Mononuclear cell (primary cell): ENCODE measurements around the gene KNG1. TPM values are rescaled to one million over a fixed set of nuclear protein-coding genes. Genes with fewer than 3 reads are reported as not detected.

Experiments
- H3K27me3 ChIP-seq: 2 replicates; pipeline ENCODE4 v1.6.0; 2011; ENCODE audit warnings: low read length, control low read depth; ENCODE audit not compliant: insufficient read depth
- H3K4me1 ChIP-seq: 2 replicates; pipeline ENCODE4 v1.5.1; 2011; ENCODE audit warnings: mild to moderate bottlenecking, low read length, control low read depth; ENCODE audit not compliant: insufficient read depth
- H3K4me3 ChIP-seq: 2 replicates; pipeline ENCODE4 v1.5.1; 2011; ENCODE audit warnings: mild to moderate bottlenecking, low read length, moderate library complexity
- H3K9me3 ChIP-seq: 2 replicates; pipeline ENCODE4 v1.5.1; 2011; ENCODE audit warnings: low read depth, mild to moderate bottlenecking, control low read depth, low read length
- total RNA-seq: library from RNA; depleted of rRNA; stranded (reverse); fragments of >200 nt; gene quantifications from one replicate; pipeline ENCODE4 v1.2.3, GENCODE V29; 2012

Gene KNG1
- total RNA-seq, 1 donor, result 0.21 TPM

DNA sequence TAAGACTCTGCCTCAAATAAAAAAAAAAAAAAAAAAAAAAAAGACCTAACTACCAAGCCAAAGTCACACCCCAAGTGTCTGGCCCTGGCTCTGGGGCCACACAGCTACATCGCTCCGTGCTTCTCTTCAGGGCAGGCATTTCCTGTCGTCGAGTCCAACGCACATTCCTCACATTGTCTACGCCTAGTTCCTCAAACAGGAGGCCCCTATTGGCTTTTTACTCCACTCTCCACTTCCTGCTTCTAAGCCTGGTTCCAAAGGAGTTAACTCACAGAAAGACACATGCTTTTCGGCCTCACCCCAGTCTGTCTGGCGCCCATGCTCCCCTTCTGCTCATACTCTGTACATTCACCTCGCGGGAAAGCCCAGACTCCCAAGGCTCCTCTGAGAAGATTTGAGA is 28.8 kb downstream of the KNG1 start:
- no peaks in the 10 kb centered on the region for H3K4me1 ChIP-seq
- no peak overlapping the region for H3K4me3 ChIP-seq
- no peaks in the 10 kb centered on the region for H3K9me3 ChIP-seq
- H3K27me3 ChIP-seq, result no peaks in the 10 kb centered on the region

DNA sequence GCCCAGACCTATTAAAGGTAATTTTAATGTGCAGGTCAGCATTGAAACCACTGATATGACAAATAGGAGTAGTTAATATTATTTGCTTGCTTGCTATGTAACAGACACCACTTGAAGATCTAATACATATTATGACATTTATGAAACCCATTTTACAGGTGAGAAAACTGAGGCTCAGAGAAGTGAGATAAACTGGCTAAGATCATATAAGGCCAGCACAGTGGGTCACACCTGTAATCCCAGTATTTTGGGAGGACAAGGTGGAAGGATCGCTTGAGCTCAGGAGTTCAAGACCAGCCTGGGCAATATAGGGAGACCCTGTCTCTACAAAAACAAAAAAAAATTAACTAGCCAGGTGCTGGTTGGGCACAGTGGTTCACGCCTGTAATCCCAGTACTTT is 33.2 kb downstream of the KNG1 start:
- Histone ChIP-seq H3K4me1 (no peaks in the 10 kb centered on the region), H3K4me3 (no peak overlapping the region), H3K9me3 (no peaks in the 10 kb centered on the region), H3K27me3 (no peaks in the 10 kb centered on the region)

DNA sequence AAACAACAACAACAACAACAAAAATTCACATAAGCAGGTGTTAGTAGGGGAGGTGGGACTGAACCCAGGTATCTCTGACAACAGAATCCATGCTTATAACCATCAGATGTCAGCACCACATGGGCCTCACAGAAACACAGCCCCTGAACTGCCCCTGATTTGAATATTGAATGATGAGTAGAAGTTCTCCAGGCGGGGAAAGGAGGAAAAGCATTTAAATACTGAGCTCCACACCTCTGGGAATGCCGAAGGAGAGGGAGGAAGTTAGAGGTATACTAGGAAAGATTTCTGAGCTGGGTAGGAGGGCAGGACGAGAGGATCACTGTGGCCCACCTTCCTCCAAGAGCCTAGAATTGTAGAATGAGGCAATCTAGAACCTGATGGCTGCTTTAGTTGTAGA is 34.3 kb downstream of the KNG1 start:
- Histone ChIP-seq H3K4me3 (no peak overlapping the region), H3K4me1 (no peaks in the 10 kb centered on the region), H3K27me3 (no peaks in the 10 kb centered on the region), H3K9me3 (no peaks in the 10 kb centered on the region)

DNA sequence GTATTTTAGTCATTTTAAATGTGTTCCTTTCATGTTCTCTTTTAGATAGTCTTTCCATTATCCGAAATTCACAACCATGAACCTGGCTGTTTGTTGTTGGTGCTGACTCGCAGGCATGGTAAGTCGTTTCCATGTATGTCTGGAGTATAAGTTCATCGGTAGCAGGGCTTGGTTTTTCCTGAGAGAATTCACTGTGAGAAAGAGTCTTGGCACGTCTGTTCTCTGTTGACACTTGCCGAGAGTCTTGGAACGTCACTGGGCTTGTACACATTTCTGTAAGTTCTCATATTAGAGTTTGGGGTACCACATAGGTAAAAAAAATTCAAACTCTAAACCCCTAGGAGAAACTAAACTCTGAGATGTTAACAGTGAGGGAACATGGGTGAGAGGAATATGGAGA is 36.8 kb downstream of the KNG1 start:
- Histone ChIP-seq H3K9me3 (no peaks in the 10 kb centered on the region), H3K27me3 (no peaks in the 10 kb centered on the region), H3K4me1 (no peaks in the 10 kb centered on the region), H3K4me3 (no peak overlapping the region)

DNA sequence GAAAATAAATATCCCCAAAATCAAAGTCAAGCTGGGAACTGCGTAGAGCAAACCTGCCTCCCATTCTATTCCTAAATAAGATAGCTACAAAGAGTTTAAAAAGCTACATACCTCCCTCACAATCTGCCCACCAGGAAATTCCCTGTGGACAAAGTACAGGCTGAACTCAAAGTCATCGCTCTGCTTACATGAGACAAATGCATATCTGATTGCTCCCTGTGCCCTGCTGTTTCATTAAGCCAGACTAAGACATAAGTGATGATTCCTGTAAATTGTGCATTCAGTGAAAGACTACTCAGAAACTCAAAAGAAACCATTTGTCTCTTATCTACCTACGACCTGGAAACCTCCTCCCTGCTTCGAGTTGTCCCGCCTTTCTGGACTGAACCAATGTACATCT is 37.7 kb downstream of the KNG1 start:
- Histone ChIP-seq H3K27me3 (no peaks in the 10 kb centered on the region), H3K9me3 (no peaks in the 10 kb centered on the region), H3K4me3 (no peak overlapping the region), H3K4me1 (no peaks in the 10 kb centered on the region)

DNA sequence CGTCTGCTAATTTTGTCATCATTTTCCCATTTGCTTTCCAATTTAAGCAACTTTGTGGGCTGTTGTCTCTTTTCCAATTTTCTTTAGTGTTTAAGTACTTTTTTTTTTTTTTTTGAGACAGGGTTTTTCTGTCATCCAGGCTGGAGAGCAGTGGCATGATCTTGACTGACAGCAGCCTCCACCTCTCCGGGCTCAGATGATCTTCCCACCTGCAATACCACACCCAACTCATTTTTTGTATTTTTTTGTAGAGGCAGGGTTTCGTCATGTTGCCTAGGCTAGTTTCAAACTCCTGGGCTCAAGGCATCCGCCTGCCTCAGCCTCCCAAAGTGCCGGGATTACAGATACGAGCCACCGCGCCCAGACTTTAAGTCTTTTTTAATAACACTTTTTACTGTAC is 40.1 kb downstream of the KNG1 start:
- H3K4me1 ChIP-seq, result no peaks in the 10 kb centered on the region
- no peaks in the 10 kb centered on the region for H3K27me3 ChIP-seq
- no peak overlapping the region for H3K4me3 ChIP-seq
- no peaks in the 10 kb centered on the region for H3K9me3 ChIP-seq

DNA sequence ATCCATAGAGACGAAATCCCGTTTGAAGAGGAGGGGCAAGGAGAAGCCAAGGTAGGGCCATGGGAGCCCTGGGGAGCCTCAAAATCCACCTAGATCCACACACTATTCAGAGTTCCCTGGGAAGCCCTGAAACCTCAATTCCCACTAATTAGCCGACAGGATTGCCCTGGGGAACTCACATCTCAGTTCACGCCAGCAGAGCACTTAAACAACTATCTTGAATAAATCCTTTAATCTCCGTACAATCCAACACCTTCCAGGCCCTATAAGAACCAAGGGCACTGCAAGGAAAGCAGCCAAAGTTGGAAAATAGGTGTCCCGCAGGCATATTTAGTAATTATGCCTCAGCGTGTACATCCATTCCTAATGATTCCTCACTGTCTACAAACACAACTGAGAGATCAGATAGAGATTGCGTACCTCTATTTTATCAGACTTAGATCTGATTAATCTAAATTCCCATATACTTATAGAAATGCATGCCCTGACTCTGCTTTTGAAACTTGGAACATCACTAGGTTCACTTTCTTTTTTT is 40.6 kb downstream of the KNG1 start:
- Histone ChIP-seq H3K9me3 (no peaks in the 10 kb centered on the region), H3K27me3 (no peaks in the 10 kb centered on the region), H3K4me1 (no peaks in the 10 kb centered on the region), H3K4me3 (no peak overlapping the region)

DNA sequence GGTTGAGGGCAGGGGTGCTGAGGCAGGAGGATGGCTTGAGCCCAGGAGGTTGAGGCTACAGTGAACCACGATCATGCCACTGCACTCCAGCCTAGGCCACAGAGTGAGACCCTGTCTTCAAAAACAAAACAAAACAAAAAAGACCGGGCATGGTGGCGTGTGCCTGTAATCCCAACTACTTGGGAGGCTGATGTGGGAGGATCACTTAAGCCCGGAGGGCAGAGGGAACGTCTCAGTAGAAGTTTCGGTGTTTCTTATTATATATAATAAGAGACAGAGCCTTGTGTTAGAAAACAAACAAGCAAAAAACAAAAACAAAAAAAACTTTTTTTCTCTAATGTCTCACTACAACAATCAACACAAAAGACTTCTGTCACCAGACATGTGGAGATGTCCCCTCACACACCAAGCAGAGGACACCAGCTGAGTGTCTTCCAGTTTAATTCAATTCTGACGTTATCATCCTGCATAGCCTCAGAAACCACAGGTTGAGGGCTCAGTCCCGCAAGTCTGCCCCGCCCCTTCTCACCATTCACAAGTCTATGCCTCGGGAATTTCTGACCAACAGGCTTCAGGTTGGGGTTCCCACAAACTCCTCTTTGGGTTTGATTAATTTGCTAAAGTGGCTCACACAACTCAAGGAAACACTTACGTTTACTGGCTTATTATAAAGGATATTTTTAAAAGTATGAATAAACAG is 42.2 kb downstream of the KNG1 start:
- H3K4me1 ChIP-seq, result no peaks in the 10 kb centered on the region
- H3K27me3 ChIP-seq, result no peaks in the 10 kb centered on the region
- H3K4me3 ChIP-seq, result no peak overlapping the region
- H3K9me3 ChIP-seq, result no peaks in the 10 kb centered on the region

DNA sequence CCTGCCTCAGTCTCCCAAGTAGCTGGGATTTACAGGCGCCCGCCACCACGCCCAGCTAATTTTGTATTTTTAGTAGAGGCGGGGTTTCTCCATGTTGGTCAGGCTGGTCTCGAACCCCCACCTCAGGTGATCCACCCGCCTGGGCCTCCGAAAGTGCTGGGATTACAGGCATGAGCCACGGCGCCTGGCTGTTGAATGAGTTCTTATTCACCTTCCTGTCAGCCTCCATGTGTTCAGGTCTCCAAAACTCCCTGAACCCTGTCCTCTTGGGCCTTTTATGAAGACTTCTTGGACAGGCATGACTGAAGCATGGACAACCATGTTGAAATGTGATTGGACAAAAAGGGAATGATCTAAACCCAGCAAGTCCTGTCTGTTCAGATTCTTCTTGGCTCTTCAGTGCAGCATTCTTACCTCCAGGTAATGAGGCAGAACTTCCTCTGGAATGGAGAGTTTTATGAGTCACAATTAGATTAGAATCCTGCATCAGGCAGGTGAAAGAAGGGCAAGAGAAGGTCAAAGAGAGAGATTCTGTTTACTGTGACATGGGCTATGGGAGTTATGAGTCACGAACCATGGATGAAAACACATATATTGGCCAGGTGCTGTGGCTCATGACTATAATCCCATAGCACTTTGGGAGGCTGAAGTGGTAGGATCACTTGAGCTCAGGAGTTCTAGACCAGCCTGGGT is 43.1 kb downstream of the KNG1 start:
- no peak overlapping the region for H3K4me3 ChIP-seq
- H3K4me1 ChIP-seq, result no peaks in the 10 kb centered on the region
- H3K27me3 ChIP-seq, result no peaks in the 10 kb centered on the region
- no peaks in the 10 kb centered on the region for H3K9me3 ChIP-seq

DNA sequence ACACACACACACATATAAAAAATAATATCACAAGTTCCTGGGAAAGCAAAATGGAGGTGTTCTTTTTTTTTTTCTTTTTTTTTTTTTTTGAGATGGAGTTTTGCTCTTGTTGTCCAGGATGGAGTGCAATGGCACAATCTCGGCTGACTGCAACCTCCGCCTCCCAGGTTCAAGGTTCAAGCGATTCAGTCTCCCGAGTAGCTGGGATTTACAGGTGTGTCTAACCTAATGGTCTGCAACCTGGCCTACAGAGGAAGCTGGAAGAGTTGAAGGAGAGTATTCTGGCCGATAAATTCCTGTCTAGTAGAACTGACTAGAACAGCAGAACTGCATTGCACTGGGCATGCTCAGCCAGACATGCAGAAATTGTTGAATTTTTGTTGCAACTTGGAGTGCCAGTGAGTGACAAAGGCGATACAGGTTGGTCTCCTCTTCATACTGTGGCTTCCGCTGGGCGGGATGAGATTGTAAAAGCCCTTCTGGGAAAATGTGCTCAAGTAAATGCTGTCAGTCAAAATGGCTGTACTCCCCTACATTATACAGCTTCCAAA is 43.8 kb downstream of the KNG1 start:
- no peaks in the 10 kb centered on the region for H3K9me3 ChIP-seq
- H3K27me3 ChIP-seq, result no peaks in the 10 kb centered on the region
- no peaks in the 10 kb centered on the region for H3K4me1 ChIP-seq
- no peak overlapping the region for H3K4me3 ChIP-seq

DNA sequence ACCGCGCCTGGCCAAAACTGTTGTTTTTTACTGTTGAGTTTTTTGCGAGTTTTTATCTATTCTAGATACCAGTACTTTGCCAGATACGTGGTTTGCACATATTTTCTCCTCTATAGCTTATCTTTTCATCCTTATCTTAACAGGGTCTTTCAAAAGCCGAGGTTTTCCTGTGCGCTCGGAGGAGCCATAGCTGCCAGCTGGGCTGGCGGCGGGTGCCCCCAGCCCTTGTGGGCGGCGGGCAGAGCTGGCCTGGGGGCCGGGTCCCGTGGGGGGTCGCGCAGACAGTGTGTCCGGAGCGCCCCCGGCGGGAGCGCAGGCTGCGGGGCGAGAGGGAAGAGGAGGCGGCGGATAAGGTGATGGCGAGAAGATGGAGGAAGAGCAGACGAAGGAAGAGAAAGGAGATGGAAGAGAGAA is 55.1 kb downstream of the KNG1 start:
- peak overlapping the region; percentile 46 for H3K4me3 ChIP-seq
- H3K27me3 ChIP-seq, result no peaks in the 10 kb centered on the region
- no peaks in the 10 kb centered on the region for H3K9me3 ChIP-seq
- peaks cover 7% of the 10 kb centered on the region for H3K4me1 ChIP-seq

DNA sequence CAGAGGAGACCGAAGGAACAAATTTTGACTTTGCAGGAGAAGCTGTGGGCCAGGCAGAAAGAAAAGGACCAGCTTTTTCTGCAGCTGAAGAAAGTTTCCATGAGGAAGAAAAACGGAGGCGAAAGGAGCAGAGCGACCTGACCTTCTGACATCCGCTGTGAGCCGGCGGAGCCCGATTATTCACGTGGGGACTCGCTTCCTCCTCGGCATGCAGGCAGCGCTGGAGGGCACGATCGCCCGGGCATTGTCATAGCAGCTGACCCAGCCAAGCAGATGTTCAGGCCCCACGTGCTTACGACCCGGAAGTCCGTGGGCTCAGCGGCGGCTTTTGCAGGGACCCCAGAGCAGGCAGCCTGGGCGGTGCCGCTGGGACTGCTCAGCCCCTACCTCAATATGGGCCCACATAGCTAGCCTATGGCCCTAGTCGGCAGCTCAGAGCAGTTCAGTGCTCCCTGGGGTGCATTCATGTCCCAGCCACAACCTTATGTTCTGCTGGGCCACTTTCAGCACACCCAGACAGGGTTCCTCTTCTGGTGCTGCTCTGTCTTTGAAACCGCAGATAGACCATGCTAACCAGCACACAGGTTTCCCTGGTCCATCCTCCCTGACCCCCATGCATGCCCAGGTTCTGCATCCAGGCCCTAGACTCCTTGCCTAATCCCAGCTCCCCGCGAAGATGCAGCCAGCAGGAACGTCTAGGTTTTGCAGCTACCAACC is 55.7 kb downstream of the KNG1 start:
- Histone ChIP-seq H3K4me3 (peak overlapping the region; percentile 46), H3K4me1 (peaks cover 7% of the 10 kb centered on the region), H3K27me3 (no peaks in the 10 kb centered on the region), H3K9me3 (no peaks in the 10 kb centered on the region)

DNA sequence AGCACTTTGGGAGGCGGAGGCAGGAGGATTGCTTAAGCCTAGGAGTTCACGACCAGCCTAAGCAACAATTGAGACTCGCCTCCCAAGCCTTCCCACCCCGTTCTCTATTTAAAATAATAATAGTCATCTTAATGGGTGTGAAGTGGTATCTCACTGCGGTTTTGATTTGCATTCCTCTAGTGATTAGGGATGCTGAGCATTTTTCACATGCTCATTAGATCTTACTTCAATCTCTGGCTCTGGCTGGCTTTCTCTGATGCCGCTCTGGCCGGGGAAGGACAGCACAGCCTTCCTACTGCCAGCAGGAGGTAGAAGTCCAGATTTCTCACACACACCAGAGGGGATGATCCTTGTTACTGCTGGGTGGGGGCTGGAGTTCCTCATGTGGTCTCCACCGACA is 58.8 kb downstream of the KNG1 start:
- no peak overlapping the region for H3K4me3 ChIP-seq
- peaks cover 7% of the 10 kb centered on the region for H3K4me1 ChIP-seq
- H3K27me3 ChIP-seq, result no peaks in the 10 kb centered on the region
- no peaks in the 10 kb centered on the region for H3K9me3 ChIP-seq

DNA sequence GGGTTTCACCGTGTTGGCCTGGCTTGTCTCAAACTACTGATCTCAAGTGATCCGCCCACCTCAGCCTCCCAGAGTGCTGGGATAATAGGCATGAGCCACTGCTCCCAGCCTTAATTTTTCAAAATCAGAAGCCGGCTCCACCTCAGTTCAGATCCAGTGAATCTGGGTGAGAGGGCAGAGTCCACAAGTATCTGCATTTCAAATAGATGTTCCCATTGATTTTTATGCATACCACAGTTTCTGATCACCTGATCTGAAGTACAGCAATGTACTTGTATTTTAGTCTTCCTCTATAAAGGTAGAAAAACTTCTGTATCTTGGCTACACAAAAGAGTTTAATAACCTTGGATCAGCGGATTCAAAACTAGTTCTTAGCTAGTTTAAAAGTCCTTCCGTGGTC is 62.0 kb downstream of the KNG1 start:
- no peaks in the 10 kb centered on the region for H3K27me3 ChIP-seq
- H3K4me1 ChIP-seq, result peaks cover under 1% of the 10 kb centered on the region
- H3K9me3 ChIP-seq, result no peaks in the 10 kb centered on the region
- H3K4me3 ChIP-seq, result no peak overlapping the region

DNA sequence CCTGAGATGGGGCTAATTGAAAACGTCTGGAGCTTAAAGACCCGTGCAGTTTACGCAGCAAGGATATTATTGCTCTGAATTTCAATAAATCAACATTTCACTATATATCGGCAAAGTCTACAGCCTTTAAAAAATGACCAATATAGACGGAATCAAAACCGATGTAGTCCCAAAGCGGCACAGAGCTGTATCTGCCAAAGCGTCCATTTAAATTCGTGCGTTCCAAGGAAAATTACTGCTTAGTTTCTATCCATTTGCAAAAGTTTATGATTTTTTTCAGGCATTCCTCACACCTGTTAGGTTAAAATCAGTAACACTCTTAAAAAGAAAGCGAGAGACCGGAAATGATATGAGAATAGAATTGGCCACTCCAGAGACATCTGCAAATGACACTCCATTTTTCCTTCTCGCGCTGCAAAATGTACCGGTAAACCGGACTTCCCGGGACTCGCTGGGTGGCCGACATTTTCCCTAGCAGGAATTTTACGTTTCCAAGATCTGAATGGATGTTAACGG is 65.4 kb downstream of the KNG1 start:
- Histone ChIP-seq H3K9me3 (no peaks in the 10 kb centered on the region), H3K4me3 (peak overlapping the region; percentile 100), H3K27me3 (no peaks in the 10 kb centered on the region), H3K4me1 (peaks cover 34% of the 10 kb centered on the region)
